Activated CD8-positive, alpha-beta memory T cell treated with anti-CD3 and anti-CD28 coated beads for 48 hours (primary cell): Measurements from ENCODE around the gene KLKB1.
A peak's percentile ranks its signal among the peaks of the same experiment; 100 is the strongest.

Source experiments
- DNase-seq, 3 experiments: peaks; one replicate each; pipeline ENCODE4 v3.0.0-alpha.2; 2020; ENCODE audit warnings: low read depth in 2 of 3, low spot score in 2 of 3

KLKB1 gene

DNA sequence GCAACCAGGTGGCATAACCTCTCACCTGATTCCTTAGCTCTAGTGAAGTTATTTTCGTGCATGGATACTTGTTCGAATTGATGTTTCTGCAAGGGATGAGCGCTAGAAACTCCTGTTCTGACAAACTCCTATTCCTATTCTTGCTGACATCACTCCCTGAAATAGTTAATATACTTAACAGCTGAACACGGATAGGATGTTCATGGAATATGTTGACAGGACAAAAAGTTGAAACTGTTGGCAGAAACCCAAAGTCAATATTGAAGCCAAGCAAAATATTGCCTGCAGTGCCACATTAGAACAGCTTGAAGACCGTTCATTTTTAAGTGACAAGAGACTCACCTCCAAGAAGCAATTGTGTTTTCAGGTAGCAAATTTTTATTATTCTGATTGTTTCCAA lies at the start of gene KLKB1:
Gene KLKB1, plus strand, starts transcription at position 287 of the 400 bp plus-strand sequence. CDS start 689 bp downstream, outside the sequence.
- DNase-seq = no peak

- DNase-seq = no peak
These were observed 39.2 kb upstream of the KLKB1 start for GRCh38 chr4:186188107-186188506.

DNA sequence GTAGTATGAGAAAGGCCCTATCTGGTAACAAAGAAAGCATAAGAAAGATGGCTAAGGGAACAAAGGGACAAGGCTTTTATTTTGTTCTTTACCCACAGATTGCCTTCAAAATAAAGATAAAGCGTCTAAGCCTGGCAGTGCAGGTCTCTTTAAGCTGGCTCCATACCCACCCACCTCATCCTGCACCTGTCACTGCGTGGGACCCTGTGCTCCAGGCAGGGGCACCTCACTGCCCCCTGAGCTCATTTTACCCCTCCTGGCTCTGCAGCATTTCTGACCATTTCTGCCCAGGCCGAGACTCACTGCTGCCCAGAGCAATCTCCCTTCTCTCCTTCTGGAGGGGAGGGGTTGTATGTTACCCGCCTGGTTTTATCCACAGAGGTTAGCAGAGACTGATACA lies 37.7 kb upstream of the KLKB1 start:
- no peak for DNase-seq

DNA sequence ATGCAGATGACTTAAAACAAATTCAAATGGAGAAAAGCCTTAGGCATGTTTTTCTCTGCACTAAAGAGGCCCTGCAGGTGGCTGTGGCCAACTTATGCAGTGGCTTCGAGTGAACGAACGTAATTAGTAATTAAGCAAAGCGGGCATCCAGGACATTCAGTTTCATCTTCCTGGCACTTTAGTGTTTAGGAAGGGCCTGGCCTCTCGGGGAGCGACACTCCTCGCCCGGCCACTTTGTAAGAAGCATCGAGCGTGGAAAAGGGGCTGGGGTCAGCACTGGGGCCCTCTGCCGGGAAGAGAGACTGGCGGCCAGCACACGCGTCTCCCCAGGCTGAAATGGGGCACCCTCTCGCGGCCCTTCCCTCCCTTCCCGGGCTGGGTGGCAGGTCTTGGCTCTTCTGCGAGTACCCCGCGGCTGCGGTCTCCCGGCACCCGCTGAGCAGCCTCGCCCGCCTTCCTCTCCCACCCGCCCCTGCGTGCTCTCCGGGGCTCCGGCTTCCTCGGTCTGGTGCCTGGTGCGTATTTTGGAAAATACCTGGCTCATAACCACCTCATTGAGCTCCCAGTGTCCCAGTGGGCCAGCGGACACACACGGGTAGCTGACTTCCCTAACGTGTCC lies 36.6 kb upstream of the KLKB1 start:
- peak; percentile 14 to 29 (median 26) for DNase-seq

DNA sequence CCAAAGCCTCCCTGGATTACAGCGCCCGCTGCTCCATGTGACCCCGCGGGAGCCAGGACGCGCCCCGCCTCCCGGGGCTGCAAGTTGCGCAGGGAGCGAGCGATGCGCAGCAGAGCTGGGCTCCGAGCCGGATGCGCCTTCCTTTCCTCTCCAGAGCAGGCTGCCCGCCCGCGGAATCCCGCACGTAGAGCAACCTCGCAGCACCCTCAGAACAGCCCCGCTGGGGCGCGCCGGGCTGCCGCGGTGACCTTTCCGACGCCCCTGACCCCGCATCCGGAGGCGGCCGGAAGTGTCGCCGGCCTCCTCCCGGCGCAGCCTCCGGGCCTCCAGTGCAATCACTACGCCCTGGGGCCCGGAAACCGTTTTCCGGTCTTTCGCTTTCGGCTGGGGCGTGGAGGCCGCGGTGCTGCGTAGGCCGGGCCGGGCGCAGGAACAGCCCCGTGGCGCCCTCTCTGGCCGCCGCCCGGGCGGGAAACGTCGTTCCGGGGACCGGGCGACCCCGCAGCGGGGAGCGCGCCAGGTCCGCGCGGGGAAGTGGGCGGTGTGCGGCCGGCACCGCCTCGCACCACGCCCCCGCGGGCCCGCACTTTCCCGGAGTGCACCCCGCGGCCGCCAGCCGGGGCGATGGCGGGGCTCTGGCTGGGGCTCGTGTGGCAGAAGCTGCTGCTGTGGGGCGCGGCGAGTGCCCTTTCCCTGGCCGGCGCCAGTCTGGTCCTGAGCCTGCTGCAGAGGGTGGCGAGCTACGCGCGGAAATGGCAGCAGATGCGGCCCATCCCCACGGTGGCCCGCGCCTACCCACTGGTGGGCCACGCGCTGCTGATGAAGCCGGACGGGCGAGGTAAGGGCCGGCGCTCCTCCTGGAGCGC lies 35.9 kb upstream of the KLKB1 start, which contains the start of gene CYP4V2:
Gene CYP4V2, plus strand, starts transcription at position 368 of the 866 bp plus-strand sequence. Its CDS starts 257 bp downstream, at position 625.
- DNase-seq = peak; percentile 63 to 78 (median 67)

DNA sequence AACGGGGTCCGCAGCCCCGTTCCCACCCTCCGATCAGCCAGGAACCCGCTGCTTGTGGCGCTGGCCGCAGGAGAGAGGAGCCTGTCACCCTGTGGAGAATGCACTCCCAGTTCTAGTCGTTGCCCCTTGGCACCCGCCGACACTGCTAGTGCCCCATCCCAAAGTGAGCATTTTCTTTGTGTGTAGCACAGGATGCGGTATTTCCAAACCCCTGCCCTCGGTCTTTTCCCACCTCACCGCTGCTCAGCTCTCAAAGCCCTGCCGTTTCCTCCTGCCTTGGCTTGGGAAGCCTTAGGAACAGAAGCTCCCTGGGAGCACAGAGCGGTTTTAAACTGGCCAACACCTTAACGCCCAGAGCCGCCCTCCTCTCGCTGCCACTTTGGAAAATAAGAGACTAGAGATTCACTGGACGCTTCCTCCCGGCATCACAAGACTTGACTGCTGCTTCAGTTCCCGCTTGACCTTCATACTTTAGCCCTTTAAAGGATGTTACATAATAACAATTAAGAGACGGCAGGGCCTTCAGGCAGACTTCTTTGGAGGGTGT lies 35.2 kb upstream of the KLKB1 start:
- DNase-seq = peak; percentile 12 to 16 (median 13)

GRCh38 chr4:186193851-186194250 lies 33.5 kb upstream of the KLKB1 start:
- no peak for DNase-seq

- no peak for DNase-seq
These were observed 31.2 kb upstream of the KLKB1 start for GRCh38 chr4:186196063-186196462.

DNA sequence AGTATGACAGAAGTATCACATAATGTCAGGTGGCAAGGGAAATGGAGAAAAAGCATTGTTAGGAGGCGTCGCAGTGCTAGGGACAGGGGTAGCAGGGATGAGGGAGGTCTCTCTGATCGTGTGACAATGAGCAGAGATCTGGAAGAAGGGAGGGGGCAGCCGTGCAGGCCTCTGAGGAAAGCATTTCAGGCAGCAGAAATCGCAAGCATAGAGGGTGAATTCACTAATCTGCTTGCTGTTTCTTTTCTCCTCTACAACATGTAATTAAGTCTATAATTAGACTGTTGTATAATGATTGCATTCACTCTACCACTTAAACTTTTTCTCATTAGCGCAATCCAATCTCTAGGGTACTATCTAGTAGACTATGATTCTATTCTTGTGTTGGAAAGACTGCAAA lies 26.8 kb upstream of the KLKB1 start:
- DNase-seq = no peak

DNA sequence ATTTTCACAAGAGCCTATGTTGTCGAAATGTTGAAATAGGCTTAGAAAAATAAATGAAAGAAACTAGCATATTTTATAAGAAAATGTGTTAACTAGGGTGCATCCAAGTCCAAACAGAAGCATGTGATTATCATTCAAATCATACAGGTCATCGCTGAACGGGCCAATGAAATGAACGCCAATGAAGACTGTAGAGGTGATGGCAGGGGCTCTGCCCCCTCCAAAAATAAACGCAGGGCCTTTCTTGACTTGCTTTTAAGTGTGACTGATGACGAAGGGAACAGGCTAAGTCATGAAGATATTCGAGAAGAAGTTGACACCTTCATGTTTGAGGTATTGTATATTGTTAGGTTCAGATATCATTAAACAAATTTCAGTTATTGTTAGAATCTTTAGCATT lies 26.3 kb upstream of the KLKB1 start:
- DNase-seq = no peak

DNA sequence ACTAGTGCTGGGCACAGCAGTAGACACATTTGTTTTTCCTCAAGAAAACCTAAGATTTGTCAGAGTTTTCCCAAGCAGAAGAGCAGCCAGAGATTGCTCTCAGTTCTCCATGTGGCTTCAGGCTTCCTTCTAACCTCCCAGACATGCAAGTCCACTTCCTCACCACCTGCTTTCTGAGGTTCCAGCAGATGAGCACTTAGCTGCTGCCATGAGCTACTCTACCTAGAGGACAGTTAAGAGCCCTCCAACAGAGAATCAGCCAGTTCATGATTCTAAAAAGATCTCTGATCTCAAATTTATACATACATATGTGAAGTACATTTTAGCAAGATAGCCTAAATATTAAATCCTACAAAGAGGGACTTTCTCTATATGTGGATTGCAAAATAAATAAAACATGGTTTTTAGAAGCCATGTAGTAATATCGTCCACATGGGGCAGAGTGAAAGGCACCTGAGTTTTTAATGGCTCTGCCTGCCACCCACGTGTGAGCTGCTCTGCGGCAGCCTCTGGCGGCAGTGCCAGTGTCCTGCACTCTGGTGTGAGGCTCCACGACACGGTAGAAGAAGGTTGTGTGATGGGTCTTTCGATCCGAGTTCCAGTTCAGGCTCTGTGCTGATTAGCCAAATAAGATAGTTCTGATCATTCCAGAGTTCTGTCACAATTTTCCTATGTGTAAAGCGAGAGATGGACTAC lies 25.6 kb upstream of the KLKB1 start:
- peak in 1 of 3 experiments; percentile 8 for DNase-seq

- no peak for DNase-seq
These were observed 24.7 kb upstream of the KLKB1 start for GRCh38 chr4:186202490-186203140.

GRCh38 chr4:186203406-186203805 lies 23.9 kb upstream of the KLKB1 start:
- no peak for DNase-seq

DNA sequence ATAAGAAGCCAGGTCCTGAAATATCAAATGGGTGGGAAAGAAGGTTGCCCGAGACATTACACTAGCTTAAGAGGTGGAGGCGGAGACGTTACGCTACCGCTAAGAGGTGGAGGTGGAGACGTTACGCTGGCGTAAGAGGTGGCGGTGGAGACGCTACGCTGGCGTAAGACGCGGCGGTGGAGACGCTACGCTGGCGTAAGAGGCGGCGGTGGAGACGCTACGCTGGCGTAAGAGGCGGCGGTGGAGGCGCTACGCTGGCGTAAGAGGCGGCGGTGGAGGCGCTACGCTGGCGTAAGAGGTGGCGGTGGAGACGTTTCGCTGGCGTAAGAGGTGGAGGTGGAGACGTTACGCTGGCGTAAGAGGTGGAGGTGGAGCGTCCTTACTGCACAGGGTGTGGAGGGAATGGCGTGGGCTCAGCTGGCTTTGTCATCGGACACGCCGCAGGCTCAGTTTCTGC lies 23.2 kb upstream of the KLKB1 start:
- DNase-seq = peak in 1 of 3 experiments; percentile 29

DNA sequence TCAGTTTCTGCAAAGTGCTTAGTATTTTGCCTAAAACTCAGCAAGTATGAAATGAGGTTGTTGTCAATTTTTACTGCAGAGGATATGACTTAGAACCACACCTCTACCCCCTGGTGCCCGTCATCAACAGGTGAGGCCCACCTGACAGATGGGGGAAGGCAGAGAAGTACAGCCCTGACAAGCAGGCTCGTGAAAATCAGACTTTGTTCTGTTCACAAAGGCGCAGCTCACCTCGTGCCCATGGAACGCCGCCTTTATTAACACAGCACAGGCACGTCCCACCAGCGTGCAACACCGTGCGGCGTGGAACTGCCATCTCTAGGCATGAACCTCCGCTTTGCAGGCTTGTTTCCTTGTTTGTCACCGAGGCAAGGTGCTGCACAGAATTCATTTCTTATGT lies 22.6 kb upstream of the KLKB1 start:
- DNase-seq = no peak

DNA sequence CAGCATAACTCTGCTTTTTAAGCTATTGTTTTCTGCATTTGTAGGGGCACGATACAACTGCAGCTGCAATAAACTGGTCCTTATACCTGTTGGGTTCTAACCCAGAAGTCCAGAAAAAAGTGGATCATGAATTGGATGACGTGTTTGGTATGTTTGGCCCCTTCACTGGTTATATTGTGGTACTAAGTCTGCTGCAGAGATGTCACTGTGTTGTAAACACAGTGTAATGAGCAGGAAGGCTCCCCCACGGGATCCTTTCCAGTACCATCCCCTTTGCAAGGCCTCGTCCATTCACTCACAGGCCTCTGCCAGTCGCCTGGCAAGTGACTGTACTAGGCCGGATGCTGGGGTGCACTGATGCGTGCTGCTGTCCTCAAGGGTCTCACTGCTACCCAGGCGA lies 22.2 kb upstream of the KLKB1 start:
- DNase-seq = no peak

- no peak for DNase-seq
These were observed 10.8 kb upstream of the KLKB1 start for GRCh38 chr4:186216465-186217024.

DNA sequence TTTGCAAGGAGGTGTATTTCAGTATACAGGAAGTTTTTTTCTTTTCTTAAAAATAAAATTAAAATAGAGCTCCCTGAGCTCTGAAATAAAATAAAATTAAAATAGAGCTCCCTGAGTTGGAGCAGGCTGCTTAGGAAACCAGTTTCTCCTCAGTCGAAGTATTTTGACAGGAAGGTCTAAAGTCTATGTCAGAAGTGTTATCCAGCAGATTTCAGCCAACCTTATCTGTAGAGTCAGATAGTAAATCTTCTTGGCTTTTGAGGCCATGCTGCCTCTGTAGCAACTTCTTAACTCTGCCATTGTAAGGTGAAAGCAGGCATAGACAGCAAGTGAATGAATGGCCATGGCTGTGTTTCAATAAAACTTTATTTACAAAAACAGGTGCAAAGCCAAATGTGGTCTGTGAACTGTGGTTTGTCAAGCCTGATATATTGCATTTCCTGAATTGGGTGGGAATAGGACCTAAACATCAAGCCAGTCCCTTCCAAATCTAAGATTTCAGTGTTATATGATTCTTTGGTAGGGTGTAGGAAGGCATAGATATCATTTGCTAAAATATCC lies 9.5 kb upstream of the KLKB1 start:
- no peak for DNase-seq

DNA sequence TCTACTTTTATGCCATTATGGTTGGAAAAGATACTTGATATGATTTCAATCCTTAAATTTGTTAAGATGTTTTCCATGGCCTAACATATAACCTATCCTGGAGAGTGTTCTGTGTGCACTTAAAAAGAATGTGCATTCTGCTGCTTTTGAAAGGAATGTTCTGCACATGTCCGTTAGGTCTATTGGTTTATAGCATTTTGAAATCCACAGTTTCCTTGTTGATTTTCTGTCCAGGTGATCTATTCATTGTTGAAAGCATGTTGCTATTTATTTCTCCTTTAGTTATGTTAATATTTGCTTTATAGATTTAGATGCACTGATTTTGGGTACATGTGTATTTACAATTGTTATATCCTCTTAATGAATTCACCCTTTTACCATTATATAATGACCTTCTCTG lies 5.7 kb upstream of the KLKB1 start:
- no peak for DNase-seq

GRCh38 chr4:186225848-186226247 lies 1.5 kb upstream of the KLKB1 start:
- DNase-seq = no peak
